Mucosa of rectum (tissue), 2 donors: ENCODE results near the gene ELOVL5.

Experiments
- H3K27ac ChIP-seq, 2 donors: one replicate each; pipeline ENCODE4 v1.7.0; 2013; ENCODE audit warnings: inconsistent platforms in 2 of 2, low read depth in 2 of 2, low read length in 2 of 2
- H3K27me3 ChIP-seq, 2 donors: one replicate each; pipeline ENCODE4 v1.7.0; 2013; ENCODE audit warnings: low read length in 2 of 2; ENCODE audit not compliant: control insufficient read depth in 2 of 2, insufficient read depth in 2 of 2
- H3K36me3 ChIP-seq, 2 donors: one replicate each; pipeline ENCODE4 v1.7.0; 2013; ENCODE audit warnings: low read length in 2 of 2; ENCODE audit not compliant: control insufficient read depth in 2 of 2, insufficient read depth in 2 of 2
- H3K4me1 ChIP-seq, 2 donors: one replicate each; pipeline ENCODE4 v1.7.0; 2013; ENCODE audit warnings: low read length in 2 of 2, mild to moderate bottlenecking in 1 of 2; ENCODE audit not compliant: control insufficient read depth in 2 of 2, insufficient read depth in 2 of 2
- H3K4me3 ChIP-seq, 2 donors: one replicate each; pipeline ENCODE4 v1.7.0; 2013; ENCODE audit warnings: low read length in 2 of 2
- H3K9ac ChIP-seq, 2 donors: one replicate each; pipeline ENCODE4 v1.7.0; 2013; ENCODE audit warnings: low read length in 2 of 2, low read depth in 1 of 2, mild to moderate bottlenecking in 1 of 2
- H3K9me3 ChIP-seq, 2 donors: one replicate each; pipeline ENCODE4 v1.7.0; 2013; ENCODE audit warnings: low read length in 2 of 2; ENCODE audit not compliant: control insufficient read depth in 2 of 2
- donor health status: healthy.
- donor health status: Normal muscosa, but diverticular disease.

ELOVL5 gene

DNA sequence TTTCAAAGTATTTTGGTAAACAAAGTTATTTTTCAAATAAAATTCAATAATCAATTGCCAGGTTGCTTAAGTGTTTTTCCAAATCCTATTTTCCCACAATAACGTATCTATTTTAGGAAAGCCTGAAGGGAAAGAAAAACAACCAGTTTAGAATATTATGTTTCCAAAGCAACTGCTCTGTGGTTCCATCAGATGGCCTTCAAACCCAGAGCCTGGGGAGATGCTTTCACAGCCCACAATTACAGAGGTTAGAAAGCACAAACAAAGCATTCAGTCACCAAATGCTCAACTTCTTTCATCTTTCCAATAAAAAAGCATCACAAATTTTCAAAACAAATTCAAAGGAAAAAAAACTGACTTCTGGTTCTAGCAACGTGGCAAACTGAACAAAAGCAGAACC is 66.0 kb downstream of the ELOVL5 start:
- Histone ChIP-seq H3K36me3 (no peaks in the 10 kb centered on the region), H3K27ac (no peak overlapping the region), H3K9ac (no peak overlapping the region), H3K9me3 (no peaks in the 10 kb centered on the region), H3K4me3 (no peak overlapping the region), H3K27me3 (no peaks in the 10 kb centered on the region), H3K4me1 (no peaks in the 10 kb centered on the region)

GRCh38 chr6:53282234-53282633 is 66.5 kb downstream of the ELOVL5 start:
- Histone ChIP-seq H3K4me1 (no peaks in the 10 kb centered on the region), H3K27ac (no peak overlapping the region), H3K9me3 (no peaks in the 10 kb centered on the region), H3K9ac (no peak overlapping the region), H3K27me3 (no peaks in the 10 kb centered on the region), H3K36me3 (no peaks in the 10 kb centered on the region), H3K4me3 (no peak overlapping the region)

DNA sequence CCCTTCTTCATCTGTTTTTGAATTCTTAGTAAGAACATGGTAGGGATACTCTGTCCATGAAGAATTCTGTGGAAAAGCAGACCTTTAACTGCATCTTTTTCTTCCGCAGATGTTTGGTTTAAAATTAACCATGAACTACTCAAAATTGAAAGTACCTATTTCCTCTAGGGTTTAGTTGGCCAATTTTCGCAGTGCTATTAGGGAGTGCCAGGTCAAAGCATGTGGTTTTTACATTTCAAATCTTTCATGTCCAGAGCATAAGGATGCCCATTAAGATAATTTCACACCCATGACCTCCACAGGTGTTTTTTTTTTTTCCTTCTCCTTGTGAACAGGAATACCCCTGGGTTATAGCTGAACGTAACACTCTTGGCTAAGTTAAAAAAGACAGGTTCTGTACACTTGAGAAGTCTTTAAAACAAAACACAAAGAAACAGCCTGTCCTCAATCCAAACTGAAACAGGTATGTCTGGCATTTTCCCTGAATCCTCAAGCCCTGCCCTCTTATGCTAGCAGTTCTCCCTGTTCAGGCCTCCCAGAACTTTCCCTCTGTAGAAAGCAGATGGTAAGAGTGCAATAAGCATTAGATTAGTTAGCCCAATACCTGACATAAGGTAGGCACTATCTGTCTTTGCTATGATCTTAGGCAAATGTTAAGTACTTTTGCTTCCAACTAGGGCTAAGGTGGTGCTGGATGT is 67.1 kb downstream of the ELOVL5 start:
- no peaks in the 10 kb centered on the region for H3K36me3 ChIP-seq
- no peaks in the 10 kb centered on the region for H3K9me3 ChIP-seq
- no peak overlapping the region for H3K4me3 ChIP-seq
- H3K27ac ChIP-seq, result no peak overlapping the region
- no peak overlapping the region for H3K9ac ChIP-seq
- H3K4me1 ChIP-seq, result no peaks in the 10 kb centered on the region
- H3K27me3 ChIP-seq, result no peaks in the 10 kb centered on the region

GRCh38 chr6:53280207-53280606 is 68.5 kb downstream of the ELOVL5 start:
- Histone ChIP-seq H3K36me3 (no peaks in the 10 kb centered on the region), H3K27me3 (no peaks in the 10 kb centered on the region), H3K4me3 (no peak overlapping the region), H3K4me1 (no peaks in the 10 kb centered on the region), H3K27ac (no peak overlapping the region), H3K9me3 (no peaks in the 10 kb centered on the region), H3K9ac (no peak overlapping the region)

- Histone ChIP-seq H3K27me3 (no peaks in the 10 kb centered on the region), H3K9ac (no peak overlapping the region), H3K9me3 (no peaks in the 10 kb centered on the region), H3K27ac (no peak overlapping the region), H3K4me3 (no peak overlapping the region), H3K36me3 (peaks cover 0 to 5% of the 10 kb centered on the region in 2 donors), H3K4me1 (no peaks in the 10 kb centered on the region)
Observed at GRCh38 chr6:53279293-53279692, 69.5 kb downstream of the ELOVL5 start.

DNA sequence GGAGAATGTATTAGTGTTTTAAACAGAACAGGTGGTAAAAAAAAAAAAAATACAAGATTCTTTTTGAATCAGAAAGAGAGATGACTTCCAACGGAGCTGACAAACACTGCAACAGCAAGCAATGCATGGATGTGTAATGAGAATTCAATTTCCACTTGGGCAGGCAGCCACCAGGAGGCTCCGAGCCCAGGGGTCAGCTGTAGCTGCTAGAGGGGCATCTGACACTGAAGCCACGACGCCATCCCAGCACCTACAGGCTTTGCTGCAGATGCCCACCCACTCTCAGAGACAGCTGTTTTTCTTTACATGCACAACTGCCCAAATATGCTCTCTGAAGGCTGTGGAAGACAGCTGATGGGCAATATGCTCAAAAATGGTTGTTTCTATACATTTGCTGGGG is 75.4 kb downstream of the ELOVL5 start:
- no peaks in the 10 kb centered on the region for H3K4me1 ChIP-seq
- H3K9ac ChIP-seq, result no peak overlapping the region
- peaks cover 7 to 8% of the 10 kb centered on the region in 2 donors for H3K36me3 ChIP-seq
- H3K4me3 ChIP-seq, result no peak overlapping the region
- no peaks in the 10 kb centered on the region for H3K27me3 ChIP-seq
- no peak overlapping the region for H3K27ac ChIP-seq
- H3K9me3 ChIP-seq, result no peaks in the 10 kb centered on the region

GRCh38 chr6:53269827-53270226 is 78.9 kb downstream of the ELOVL5 start:
- H3K4me3 ChIP-seq, result no peak overlapping the region
- no peaks in the 10 kb centered on the region for H3K4me1 ChIP-seq
- H3K9ac ChIP-seq, result no peak overlapping the region
- H3K27ac ChIP-seq, result no peak overlapping the region
- peaks cover 6 to 10% of the 10 kb centered on the region in 2 donors for H3K36me3 ChIP-seq
- no peaks in the 10 kb centered on the region for H3K9me3 ChIP-seq
- no peaks in the 10 kb centered on the region for H3K27me3 ChIP-seq

GRCh38 chr6:53268858-53269608 is 79.7 kb downstream of the ELOVL5 start:
- Histone ChIP-seq H3K27ac (no peak overlapping the region), H3K4me3 (no peak overlapping the region), H3K9me3 (no peaks in the 10 kb centered on the region), H3K4me1 (no peaks in the 10 kb centered on the region), H3K36me3 (peaks cover 2 to 10% of the 10 kb centered on the region in 2 donors), H3K27me3 (no peaks in the 10 kb centered on the region), H3K9ac (no peak overlapping the region)

- Histone ChIP-seq H3K9ac (no peak overlapping the region), H3K27ac (no peak overlapping the region), H3K4me1 (no peaks in the 10 kb centered on the region), H3K9me3 (no peaks in the 10 kb centered on the region), H3K4me3 (no peak overlapping the region), H3K27me3 (no peaks in the 10 kb centered on the region), H3K36me3 (peaks cover 2 to 10% of the 10 kb centered on the region in 2 donors)
Observed at GRCh38 chr6:53266553-53267090, 82.1 kb downstream of the ELOVL5 start.

DNA sequence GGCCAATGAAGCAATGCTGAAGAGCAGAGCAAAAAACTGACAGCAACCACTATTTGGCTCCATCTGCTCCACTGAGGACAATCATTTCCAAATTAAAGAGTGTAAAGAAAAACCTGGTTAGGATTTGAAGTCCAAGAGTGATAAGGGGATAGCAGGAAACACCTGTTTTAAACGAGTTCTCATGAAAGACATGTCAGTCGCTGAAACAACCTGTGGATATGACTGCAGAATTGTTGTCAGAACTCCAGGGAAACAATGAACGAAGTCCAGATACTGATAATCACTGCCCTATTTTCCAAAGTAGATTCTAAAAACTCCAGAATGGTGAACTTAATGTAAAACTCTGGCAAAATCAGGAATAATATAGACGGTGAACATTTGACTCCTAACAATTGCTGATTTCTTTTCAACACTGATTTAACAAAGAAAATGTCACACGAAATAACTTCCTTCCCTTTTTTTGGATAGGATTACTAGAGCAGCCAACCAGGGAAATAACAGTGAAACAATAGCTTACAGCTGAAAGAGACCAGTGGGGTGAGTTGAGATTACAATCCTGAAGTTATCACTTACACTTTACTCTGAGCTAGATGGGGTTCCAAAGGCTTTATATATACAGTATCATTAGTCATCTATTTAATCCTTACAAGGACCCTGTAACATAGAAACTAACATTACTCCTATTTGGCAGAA is 83.7 kb downstream of the ELOVL5 start:
- Histone ChIP-seq H3K27me3 (no peaks in the 10 kb centered on the region), H3K4me1 (no peaks in the 10 kb centered on the region), H3K36me3 (peaks cover 2 to 14% of the 10 kb centered on the region in 2 donors), H3K9me3 (no peaks in the 10 kb centered on the region), H3K4me3 (no peak overlapping the region), H3K27ac (no peak overlapping the region), H3K9ac (no peak overlapping the region)
